ENCODE data around the gene HLF. TPM values are rescaled to one million over a fixed set of nuclear protein-coding genes. Genes with fewer than 3 reads are reported as not detected.

Gene HLF
- total and polyA plus RNA-seq, 2 experiments from 2014 or later: 0.29 to 0.74 TPM

DNA sequence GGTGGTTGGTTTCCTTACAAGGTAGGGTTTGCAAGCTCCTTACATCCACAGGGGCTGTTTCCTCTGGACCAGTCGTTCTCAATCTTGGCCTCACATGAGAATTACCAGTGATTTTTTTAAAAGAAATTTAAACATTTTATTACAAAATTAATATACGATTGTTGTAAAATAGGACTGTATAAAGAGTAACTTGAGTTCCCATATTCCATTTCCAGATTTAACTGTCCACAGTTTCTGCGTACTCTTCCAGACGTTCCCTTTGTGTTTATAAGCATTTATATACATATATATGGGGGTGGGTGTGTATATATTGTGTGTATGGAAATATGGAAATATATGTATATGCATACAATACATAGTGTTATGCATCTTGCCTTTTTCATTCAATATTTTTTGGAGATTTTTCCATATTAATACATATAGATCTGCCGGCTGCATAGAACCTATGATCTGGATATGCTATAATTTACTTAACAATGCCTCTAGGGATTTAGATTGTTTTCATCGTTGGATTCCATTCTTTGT lies 31.5 kb downstream of the HLF start:
- Histone ChIP-seq H3K9me3 (ENCODE audit: low read depth) (no peaks in the 10 kb centered on the region), H3K27ac (no peak overlapping the region), H3K4me3 (no peak overlapping the region), H3K4me1 (ENCODE audit: low read depth) (no peaks in the 10 kb centered on the region), H3K27me3 (no peaks in the 10 kb centered on the region), H3K36me3 (no peaks in the 10 kb centered on the region)
- TF ChIP-seq, protein P1, sequence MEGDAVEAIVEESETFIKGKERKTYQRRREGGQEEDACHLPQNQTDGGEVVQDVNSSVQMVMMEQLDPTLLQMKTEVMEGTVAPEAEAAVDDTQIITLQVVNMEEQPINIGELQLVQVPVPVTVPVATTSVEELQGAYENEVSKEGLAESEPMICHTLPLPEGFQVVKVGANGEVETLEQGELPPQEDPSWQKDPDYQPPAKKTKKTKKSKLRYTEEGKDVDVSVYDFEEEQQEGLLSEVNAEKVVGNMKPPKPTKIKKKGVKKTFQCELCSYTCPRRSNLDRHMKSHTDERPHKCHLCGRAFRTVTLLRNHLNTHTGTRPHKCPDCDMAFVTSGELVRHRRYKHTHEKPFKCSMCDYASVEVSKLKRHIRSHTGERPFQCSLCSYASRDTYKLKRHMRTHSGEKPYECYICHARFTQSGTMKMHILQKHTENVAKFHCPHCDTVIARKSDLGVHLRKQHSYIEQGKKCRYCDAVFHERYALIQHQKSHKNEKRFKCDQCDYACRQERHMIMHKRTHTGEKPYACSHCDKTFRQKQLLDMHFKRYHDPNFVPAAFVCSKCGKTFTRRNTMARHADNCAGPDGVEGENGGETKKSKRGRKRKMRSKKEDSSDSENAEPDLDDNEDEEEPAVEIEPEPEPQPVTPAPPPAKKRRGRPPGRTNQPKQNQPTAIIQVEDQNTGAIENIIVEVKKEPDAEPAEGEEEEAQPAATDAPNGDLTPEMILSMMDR (IDR thresholded peaks at IDR 0.05; ENCODE audit: low read depth, low read length): no peak
- no peak for DNase-seq (ENCODE audit: low read depth in 1 of 2, low spot score in 1 of 2)

DNA sequence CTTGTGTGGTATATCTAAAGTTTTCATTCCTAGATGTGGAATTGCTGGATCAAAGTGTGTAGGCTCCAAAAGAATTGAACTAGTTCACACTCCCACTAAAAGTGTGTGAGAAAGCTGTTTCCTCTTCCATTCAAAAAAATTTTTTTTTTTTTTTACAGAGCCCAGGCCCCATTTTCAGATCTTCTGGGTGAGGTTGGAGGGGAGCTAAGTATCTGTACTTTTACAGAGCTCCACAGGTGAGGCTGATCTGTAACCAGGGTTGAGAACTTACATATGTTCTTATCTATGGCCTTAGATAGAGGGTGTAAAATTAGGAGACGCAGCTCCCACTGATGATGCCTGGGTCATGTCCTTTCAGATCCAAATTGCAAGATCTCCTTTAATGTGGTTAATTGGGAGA lies 31.9 kb downstream of the HLF start:
- DNase-seq (ENCODE audit: low read depth in 1 of 2, low spot score in 1 of 2): no peak
- H3K9me3 ChIP-seq (ENCODE audit: low read depth): no peaks in the 10 kb centered on the region
- H3K27me3 ChIP-seq: no peaks in the 10 kb centered on the region
- TF ChIP-seq, protein P1 (IDR thresholded peaks at IDR 0.05; ENCODE audit: low read depth, low read length): no peak
- no peaks in the 10 kb centered on the region for H3K36me3 ChIP-seq
- H3K4me3 ChIP-seq: no peak overlapping the region
- no peak overlapping the region for H3K27ac ChIP-seq
- no peaks in the 10 kb centered on the region for H3K4me1 ChIP-seq (ENCODE audit: low read depth)

DNA sequence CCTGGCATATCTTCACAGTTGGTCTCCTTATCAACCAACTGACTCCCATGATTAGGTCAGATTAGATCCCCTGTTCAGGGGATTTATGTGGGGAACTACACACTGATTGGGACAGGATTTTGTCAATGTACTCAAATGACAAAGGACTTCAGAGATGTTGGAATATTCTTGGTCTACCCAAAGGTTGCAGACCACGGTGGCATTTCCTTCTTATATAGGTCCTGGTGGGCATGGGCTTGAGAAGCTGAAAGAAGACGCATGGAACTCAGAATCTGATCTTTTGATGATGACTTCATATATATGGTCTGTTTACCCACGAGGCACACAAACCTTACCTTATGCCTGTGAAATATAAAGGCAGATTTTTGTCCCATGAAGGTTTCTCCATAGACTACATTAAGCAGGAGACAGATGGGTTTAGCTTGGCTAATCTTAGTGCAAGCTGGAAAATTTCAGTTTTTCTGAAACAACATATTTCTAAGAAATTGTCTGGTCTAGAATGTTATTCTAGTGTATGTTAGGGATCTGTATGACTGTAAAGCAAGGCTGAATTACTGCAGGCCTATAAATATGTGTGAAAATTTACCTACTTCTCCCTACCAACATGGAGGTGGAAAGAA lies 33.5 kb downstream of the HLF start:
- no peak overlapping the region for H3K27ac ChIP-seq
- no peaks in the 10 kb centered on the region for H3K4me1 ChIP-seq (ENCODE audit: low read depth)
- H3K4me3 ChIP-seq: no peak overlapping the region
- no peaks in the 10 kb centered on the region for H3K36me3 ChIP-seq
- TF ChIP-seq, protein P1 (IDR thresholded peaks at IDR 0.05; ENCODE audit: low read depth, low read length): no peak
- no peaks in the 10 kb centered on the region for H3K27me3 ChIP-seq
- no peak for DNase-seq (ENCODE audit: low read depth in 1 of 2, low spot score in 1 of 2)
- no peaks in the 10 kb centered on the region for H3K9me3 ChIP-seq (ENCODE audit: low read depth)

DNA sequence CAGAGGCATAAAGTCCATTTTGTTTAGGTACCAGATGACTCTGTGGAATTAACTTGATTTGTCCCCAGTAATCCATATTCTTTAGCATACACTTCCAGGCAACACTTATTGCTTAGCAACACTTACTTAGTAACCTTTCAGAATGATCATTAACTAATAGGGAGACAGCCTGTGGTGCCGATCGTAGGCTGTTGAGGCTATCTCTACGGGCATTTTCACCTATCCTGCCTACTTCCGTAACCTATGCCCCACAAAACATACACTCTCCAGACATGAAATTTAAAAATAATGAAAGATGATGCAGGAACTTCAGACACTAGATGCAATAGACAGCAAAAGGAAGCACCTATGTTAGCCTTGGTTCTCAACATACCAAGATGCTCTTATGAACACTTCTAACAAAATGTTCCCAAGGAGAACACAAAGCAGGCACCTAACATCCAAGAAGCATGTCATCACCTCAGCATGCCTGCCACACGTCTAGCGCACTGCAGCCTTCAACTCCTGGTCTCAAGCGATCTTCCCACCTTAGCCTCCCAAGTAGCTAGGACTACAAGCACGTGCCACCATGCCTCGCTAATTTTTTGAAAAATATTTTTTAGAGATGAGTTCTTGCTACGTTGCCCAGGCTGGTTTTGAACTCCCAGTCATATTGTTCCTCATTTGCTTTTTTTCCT lies 34.5 kb downstream of the HLF start:
- Histone ChIP-seq H3K4me1 (ENCODE audit: low read depth) (no peaks in the 10 kb centered on the region), H3K36me3 (no peaks in the 10 kb centered on the region), H3K9me3 (ENCODE audit: low read depth) (no peaks in the 10 kb centered on the region), H3K27me3 (no peaks in the 10 kb centered on the region), H3K27ac (no peak overlapping the region), H3K4me3 (no peak overlapping the region)
- TF ChIP-seq, protein P1 (IDR thresholded peaks at IDR 0.05; ENCODE audit: low read depth, low read length): no peak
- DNase-seq (ENCODE audit: low read depth in 1 of 2, low spot score in 1 of 2): no peak

DNA sequence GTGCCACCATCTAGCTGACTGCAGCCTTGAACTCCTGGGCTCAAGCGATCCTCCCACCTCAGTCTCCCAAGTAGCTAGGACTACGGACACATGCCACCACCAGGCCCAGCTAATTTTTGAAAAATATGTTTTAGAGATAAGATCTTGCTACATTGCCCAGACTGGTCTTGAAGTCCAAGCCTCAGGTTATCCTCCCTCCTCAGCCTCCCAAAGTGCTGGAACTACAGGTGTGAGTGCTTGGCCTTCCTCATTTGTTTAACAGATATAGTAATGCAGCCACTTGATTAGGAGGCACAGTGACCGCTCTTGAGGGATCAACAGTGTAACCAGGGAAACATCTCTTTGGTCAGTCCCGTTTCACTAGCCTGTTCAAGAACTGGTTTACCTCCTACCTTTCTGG lies 35.1 kb downstream of the HLF start:
- no peaks in the 10 kb centered on the region for H3K36me3 ChIP-seq
- DNase-seq (ENCODE audit: low read depth in 1 of 2, low spot score in 1 of 2): no peak
- no peak overlapping the region for H3K4me3 ChIP-seq
- H3K27me3 ChIP-seq: no peaks in the 10 kb centered on the region
- TF ChIP-seq, protein P1 (IDR thresholded peaks at IDR 0.05; ENCODE audit: low read depth, low read length): no peak
- no peak overlapping the region for H3K27ac ChIP-seq
- no peaks in the 10 kb centered on the region for H3K9me3 ChIP-seq (ENCODE audit: low read depth)
- H3K4me1 ChIP-seq (ENCODE audit: low read depth): no peaks in the 10 kb centered on the region
